HG03139 (cell line): ENCODE data around the gene KIF9.
"Not testable (repeated sequence)": the region's sequence is repeated elsewhere in the genome, so short reads cannot be mapped to it uniquely, and the experiment has no call there.

Source experiments
- ATAC-seq: cut with Tn5 transposase; IDR thresholded peaks from one replicate; pipeline ENCODE4 v1.9.1; 2021; ENCODE audit not compliant: unreplicated experiment

The KIF9 gene

DNA sequence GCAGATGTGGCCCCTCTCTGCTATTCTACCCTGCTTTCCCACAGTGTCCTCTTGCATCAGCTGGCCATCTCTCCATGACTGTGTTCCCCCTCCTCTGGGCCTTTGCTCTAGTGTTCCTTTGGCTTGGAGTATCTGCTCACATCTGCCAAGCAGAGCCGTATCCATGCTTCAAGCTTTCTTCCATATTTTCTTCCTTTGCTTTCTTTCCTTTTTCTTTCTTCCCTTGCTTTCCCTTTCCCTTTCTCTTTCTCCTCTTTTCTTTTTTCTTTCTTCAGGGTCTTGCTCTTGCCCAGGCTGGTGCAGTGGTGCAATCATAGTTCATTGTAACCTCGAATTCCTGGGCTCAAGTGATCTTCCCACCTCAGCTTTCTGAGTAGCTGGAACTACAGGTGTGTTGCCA is 12.7 kb upstream of the KIF9 start:
- ATAC-seq = no peak

DNA sequence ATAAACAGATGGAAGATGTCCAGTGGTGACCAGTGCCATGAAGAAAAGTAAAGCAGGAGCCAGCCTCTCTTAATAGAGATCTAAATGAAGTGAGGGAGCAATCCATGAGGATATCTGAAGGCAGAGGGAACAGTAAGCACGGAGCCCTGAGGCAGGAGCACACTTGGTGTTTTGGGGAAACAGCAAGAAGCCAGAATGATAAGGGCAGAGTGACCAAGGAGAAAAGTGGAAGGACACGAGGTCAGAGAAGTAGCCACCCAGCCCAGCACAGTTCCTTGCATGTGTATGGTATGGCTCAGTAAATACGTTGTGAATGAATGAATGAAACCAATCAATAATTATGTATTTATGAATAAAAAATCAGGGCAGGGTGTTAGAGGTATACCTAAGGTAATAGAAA is 11.8 kb upstream of the KIF9 start:
- ATAC-seq = no peak

- ATAC-seq = no peak
Observed at GRCh38 chr3:47293822-47294221, 11.2 kb upstream of the KIF9 start.

DNA sequence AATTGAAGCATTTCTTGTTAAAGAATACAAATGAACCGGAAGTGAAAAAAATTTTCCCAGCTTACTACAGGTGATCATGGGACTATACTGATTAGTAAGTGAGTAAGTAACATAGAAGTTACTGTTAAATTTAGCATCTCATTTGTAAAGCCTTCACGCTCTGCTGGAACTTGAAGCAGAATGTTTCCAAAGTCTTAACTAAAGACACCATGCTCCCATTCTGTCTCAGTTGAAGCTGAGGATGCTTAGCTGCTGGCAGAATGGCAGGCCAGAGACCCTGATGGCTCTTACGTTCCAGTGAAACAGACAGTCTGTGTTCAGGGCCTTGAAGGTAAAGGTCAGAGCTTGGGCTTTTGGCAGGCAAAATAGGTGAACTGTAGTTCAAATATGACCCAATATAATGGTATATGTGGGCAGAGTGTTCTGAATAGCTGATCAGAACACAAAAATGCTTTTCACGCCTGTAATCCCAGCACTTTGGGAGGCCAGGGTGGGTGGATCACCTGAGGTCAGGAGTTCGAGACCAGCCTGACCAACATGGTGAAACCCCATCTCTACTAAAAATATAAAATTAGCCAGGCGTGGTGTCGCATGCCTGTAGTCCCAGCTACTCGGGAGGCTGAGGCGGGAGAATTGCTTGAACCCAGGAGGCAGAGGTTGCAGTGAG is 9.3 kb upstream of the KIF9 start:
- not testable (repeated sequence) for ATAC-seq

DNA sequence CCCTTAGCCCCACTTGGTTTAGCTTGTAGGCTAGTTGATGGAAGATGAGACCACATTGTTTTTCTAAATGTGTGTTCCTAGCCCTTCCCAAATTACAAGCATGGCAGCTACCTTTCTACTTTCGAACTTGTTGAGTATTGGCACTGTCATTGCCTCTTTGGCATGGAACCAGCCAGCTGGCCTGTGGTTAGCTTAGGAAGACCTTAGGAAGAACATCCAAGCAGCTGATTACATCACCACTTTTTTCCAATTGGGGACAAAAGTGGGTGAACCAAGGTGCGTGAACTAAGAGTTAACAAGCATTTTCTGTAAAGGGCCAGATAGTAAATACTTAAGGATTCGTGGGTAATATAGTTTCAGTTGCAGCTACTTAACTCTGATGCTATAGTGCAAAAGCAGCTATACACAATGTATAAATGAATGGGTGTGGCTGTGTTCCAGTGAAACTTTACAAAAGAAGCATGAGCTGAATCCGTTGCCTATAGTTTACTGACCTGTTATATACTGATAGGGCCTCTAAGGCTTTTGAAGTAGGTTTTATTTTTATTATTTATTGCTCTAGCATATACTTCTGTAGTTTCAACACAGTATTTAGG is 8.7 kb upstream of the KIF9 start:
- no peak for ATAC-seq

DNA sequence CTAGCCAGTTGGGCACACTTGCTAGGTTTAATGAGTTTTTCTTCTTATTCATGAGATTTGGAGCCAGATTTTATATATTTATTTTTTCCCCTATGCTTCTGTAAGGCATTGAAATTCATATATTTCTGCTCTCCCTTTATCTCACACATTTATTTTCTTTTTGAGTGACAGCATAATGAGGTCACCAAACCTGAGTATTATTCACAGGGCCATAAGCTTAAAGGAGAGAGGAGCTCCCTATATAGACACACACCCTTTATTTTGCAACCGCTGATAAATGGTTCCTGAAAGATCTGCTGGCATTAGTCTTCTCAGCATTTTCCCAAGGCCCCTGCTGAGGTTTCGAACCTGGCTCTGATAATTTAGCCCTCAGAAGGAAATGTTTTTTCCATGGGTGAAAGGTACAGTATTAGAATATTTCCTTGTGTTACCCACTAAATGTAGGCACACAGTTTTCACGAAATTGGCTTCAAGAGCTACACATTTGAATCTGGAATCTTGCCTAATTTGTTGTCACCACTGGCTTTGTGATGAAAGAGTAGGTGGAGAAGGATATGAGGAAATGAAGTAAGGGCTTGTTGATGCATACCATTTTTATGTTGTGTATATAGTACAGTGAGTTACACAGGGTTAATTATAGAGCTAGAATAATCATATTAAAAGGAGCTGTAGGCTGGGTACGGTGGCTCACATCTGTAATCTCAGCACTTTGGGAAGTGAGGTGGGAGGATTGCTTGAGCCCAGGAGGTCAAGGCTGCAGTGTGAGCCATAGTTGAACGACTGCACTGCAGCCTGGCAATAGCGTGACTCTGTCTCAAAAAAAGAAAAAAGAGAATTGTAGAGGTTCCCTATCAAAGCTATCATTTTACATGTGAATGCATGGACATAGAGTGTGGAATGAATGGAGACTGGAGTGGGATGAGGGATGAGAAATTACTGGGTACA is 6.6 kb upstream of the KIF9 start:
- no peak for ATAC-seq

- no peak for ATAC-seq
Observed at GRCh38 chr3:47283591-47284364, 1.2 kb upstream of the KIF9 start.

DNA sequence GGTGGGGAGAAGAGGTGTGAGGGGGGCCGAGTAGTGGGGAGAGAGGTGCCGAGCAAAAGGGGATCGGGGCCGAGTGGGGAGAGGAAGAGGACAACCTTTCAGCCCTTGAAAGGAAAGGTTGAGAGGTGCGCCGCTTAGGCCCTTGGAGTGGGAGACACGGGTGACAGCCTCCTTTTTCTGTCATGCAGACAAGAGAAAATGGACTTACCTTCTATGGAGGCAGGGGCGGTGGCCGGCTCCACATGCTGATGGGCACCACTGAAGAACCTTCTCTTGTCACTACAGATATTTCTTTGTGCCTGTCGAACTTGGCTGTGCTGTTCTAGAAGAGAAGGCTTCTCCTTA is 566 bp upstream of the KIF9 start:
- no peak for ATAC-seq

DNA sequence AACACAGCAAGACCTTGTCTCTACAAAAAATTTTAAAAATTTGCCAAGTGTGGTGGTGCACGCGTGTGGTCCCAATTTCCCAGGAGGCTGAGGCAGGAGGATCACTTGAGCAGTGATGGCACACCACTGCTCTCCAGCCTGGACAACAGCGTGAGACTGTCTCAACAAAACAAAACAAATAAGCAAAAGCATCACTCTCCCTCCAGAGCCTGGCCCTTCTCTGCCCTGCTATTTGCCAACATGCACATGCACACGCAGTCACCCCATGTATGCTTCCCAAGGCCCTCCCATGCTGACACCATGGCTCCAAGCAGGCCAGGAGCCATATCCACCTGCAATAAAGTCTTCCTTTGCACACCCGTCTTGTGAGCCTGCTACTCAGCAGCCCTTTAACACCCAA is 2.1 kb downstream of the KIF9 start:
- ATAC-seq = no peak

DNA sequence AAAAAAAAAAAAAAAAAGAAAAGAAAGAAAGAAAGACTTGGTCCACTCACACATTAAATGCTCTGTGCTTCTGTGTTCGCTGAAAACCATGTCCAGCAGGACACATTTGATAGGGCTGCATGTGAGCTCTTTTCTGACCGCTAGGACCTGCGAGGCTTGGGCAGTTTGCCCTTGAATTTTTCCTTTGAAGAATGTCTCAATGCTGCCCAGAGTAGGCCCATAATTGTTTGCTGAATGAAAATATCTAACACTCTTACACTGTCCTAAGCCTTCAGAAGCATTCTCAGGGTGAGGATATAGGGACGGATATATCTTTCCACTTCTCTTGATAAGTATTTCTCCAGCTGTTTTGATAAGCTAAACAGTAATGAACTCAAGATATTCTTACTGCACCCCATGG is 6.0 kb downstream of the KIF9 start:
- ATAC-seq = no peak

GRCh38 chr3:47274652-47275051 is 7.9 kb downstream of the KIF9 start:
- ATAC-seq = no peak

GRCh38 chr3:47273564-47273963 is 9.0 kb downstream of the KIF9 start:
- no peak for ATAC-seq

DNA sequence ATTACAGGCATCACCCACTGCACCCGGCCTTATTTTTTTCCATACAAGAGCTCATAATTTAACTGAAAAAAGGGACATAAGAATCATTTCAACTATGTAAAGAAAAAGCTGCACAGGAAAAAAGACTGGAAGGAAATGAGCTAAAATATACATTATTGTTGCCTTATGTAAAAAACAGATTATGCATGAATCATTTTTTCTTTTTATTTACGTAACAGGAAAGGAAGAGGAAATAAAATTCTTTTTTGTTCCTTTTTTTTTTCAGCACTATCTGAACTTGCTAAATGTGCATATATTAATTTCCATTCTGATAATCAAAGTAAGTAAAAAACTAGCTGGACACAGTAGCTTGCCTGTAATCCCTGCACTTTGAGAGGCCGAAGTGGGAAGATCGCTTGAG is 12.1 kb downstream of the KIF9 start:
- no peak for ATAC-seq

- ATAC-seq = no peak
Observed at GRCh38 chr3:47267490-47267824, 15.1 kb downstream of the KIF9 start.

- peak; percentile 55 for ATAC-seq
Observed at GRCh38 chr3:47266709-47267489, 15.7 kb downstream of the KIF9 start.

DNA sequence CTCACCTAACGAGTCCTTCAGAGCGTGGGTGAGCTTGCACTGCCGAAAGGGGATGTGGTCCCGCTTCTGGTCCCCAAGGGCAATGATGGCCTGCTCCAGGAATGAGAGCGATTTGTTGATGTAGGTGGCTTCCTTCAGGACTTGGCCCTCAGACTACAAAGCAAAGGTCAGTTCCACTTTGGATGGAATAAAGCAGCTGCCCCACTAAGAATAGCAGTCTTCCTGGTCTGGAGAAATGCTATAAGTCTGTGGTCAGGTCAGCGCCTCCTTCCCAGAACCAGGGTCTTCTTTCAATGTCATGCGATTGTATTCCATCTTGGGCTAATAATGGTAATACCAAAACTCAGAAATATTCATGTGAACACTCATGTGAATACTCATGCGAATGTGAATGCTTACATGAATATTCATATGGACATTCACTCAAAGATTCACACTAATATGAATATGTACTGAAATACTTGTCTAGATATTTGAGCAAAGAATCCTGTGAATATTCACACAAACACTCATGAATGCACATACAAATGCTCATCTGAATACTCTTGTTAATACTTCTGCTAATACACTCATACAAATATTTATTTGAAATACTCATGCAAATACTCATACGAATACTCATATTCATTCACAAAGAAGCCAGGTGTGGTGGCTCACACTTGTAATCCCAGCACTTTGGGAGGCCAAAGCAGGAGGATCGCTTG is 16.7 kb downstream of the KIF9 start:
- no peak for ATAC-seq

GRCh38 chr3:47265008-47265407 is 17.6 kb downstream of the KIF9 start:
- no peak for ATAC-seq

DNA sequence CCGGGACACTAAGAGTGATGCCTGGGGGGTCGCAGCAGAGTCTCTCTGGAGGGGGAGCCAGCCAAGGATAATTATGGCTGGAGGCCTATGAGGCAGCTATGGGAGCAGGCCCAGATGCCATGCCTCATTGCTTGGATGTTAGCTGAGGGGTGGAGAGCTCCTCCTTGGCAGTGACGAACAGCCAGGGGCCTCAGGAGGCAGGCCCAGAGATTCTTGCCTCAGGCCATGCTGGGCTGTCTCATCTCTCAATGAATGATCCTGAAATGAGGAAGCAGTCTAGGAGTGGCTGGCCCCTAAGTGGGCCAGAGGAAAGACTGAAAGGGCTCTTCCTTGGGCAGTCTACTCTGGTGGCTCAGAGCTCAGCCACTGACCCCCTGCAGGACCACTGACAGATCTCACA is 21.3 kb downstream of the KIF9 start:
- no peak for ATAC-seq

DNA sequence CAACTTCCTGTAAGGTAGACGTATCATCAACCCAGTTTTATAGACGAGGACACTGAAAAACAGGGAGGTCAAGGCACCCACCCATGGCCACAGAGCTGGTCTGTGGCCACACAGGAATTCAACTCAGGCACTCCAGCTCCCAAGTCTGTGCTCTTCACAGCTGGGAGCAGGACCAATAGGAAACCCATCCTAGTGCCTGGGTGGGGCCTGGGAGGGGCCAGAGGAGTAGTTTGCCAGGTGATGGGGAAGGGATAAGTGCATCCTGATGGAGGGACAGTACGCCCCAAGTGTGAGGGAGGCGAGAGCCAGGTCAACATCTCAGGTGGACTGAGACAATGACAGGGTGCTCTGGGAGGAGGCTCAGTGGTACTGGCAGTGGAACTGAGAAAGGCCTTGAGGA is 22.0 kb downstream of the KIF9 start:
- no peak for ATAC-seq

GRCh38 chr3:47259114-47259513 is 23.5 kb downstream of the KIF9 start:
- ATAC-seq = no peak
